LNCAP (cell line): ENCODE results near the gene SH3RF3.

Source experiments
- CTCF ChIP-seq: fragments of 450-650 bp; IDR thresholded peaks from 2 replicates; pipeline ENCODE4 v1.5.1; 2017; ENCODE audit warnings: mild to moderate bottlenecking

Gene SH3RF3

GRCh38 chr2:109460553-109461324 lies 331.7 kb downstream of the SH3RF3 start:
- no peak for TF ChIP-seq CTCF

- no peak for TF ChIP-seq CTCF
These were observed 334.2 kb downstream of the SH3RF3 start for GRCh38 chr2:109463236-109463635.

GRCh38 chr2:109463891-109464290 lies 334.9 kb downstream of the SH3RF3 start:
- TF ChIP-seq CTCF: no peak

GRCh38 chr2:109466674-109467575 lies 337.9 kb downstream of the SH3RF3 start:
- no peak for TF ChIP-seq CTCF

- TF ChIP-seq CTCF: no peak
These were observed 338.7 kb downstream of the SH3RF3 start for GRCh38 chr2:109467701-109468100.

GRCh38 chr2:109468893-109469292 lies 339.9 kb downstream of the SH3RF3 start:
- TF ChIP-seq CTCF: no peak

- no peak for TF ChIP-seq CTCF
These were observed 342.7 kb downstream of the SH3RF3 start for GRCh38 chr2:109471658-109472057.
